Measurements from ENCODE around the gene NIM1K.

DNA sequence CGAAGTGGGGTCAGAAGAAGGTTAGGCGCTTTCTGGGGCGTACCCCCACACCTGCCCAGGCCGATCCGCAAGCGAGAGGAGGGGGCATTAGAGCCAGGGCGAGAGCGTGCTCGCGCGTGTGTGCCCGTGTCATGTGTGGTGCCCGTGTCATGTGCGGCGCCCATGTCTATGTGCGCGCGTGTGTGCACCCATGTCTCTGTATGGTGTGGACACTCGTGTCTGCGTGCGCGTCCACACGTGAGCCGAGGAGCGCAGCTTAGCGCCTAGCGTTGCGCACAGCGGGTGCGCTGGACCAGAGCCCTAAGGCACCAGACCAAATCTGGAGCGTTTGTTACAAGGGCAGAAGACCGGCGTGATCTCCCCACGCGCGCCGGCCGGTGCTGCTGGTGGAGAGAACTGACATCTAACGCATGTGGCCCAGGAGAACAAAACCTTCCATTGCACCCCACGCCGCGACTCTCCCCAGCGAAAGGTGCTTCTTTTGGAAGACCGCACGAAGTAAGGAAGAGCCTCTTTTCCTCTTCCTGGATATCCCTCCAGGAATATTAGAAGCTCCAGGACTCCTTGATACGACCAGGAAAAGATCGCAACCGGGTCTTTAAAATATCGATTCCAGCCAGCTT lies 644 bp downstream of the NIM1K start:
- no peak for TF ChIP-seq POLR2A (IDR thresholded peaks at IDR 0.05; ENCODE audit: low read length)
- no peak for TF ChIP-seq GATA1 (IDR thresholded peaks at IDR 0.05; ENCODE audit: low read depth, low read length)
